Adrenal gland (tissue), 12 donors: Measurements from ENCODE around the gene ARAP1. TPM values are rescaled to one million over a fixed set of nuclear protein-coding genes. Genes with fewer than 3 reads are reported as not detected.

ENCODE experiments used
- DNase-seq, 7 donors: peaks; one replicate each; pipeline ENCODE4 v3.0.0-alpha.2; 2019 to 2020
- H3K27ac ChIP-seq, 5 donors: fragments of 200-600 bp; sonication (generic) in 4 of 5; 1 replicate in 3 of 5; 2 replicates in 2 of 5; pipeline versions ENCODE4 v1.5.1 to v1.8.0; 2016 to 2020; ENCODE audit warnings: mild to moderate bottlenecking in 1 of 5
- H3K27me3 ChIP-seq: fragments of 200-600 bp; 2 replicates; pipeline ENCODE4 v1.8.0; 2021
- H3K36me3 ChIP-seq, 2 donors: fragments of 200-600 bp; replicated peaks in 1 of 2; 1 replicate in 1 of 2; 2 replicates in 1 of 2; pipeline versions ENCODE4 v1.5.1 to v1.8.0; 2018 to 2022
- H3K4me1 ChIP-seq, 2 donors: fragments of 200-600 bp; replicated peaks in 1 of 2; 1 replicate in 1 of 2; 2 replicates in 1 of 2; pipeline versions ENCODE4 v1.5.1 to v1.8.0; 2018 to 2021
- H3K4me3 ChIP-seq, 4 donors: fragments of 200-600 bp; sonication (generic) in 3 of 4; one replicate each; pipeline ENCODE4 v1.5.1; 2016 to 2018
- H3K9me3 ChIP-seq, 3 donors: fragments of 200-600 bp; sonication (generic) in 1 of 3; replicated peaks in 1 of 3; 1 replicate in 2 of 3; 2 replicates in 1 of 3; pipeline versions ENCODE4 v1.5.1 to v1.8.0; 2016 to 2021
- POLR2A ChIP-seq, 2 donors: fragments of 450-650 bp; IDR thresholded peaks; one replicate each; pipeline ENCODE4 v1.6.1; 2017; ENCODE audit warnings: antibody characterized with exemption in 2 of 2, mild to moderate bottlenecking in 2 of 2, moderate library complexity in 1 of 2
- WGBS, 4 donors: extraction: QIAGEN DNeasy Blood & Tissue Kit in 2 of 4; methylation state at CpG; one replicate each; pipeline versions ENCODE4 v1.1.5 to v1.1.7; 2013 to 2017; 5-methylcytosine and 5-hydroxymethylcytosine counted together
- intact Hi-C, 2 donors: fragments of 100-400 bp; cut with DNase I; formaldehyde crosslinking; loops; one replicate each; pipeline versions ENCODE4 v1.14.1 to v1.15.0; 2022 to 2023
- polyA plus RNA-seq, 3 donors: library from polyadenylated mRNA; stranded (reverse); fragments of 200-250 nt in 2 of 3; fragments of 350-450 nt in 1 of 3; fragmentation: Illumina TruSeq in 1 of 3; extraction: RNeasy Lipid Tissue Mini Kit (QIAGEN cat#74804) in 1 of 3; gene quantifications; one replicate each; pipeline ENCODE4 v1.2.3, GENCODE V29; 2013 to 2014
- total RNA-seq, 9 donors: library from RNA; depleted of rRNA in 4 of 9; stranded (reverse); fragments of >200 nt in 4 of 9; fragments of 120-200 nt in 1 of 9; fragmentation: NEBNext Ultra II Directional in 1 of 9; extraction: Animal tissue kit (Norgen Biotek cat#: 25700) in 1 of 9; gene quantifications; one replicate each; pipeline versions ENCODE4 v1.1.0 to v1.2.4, GENCODE V29; 2013 to 2023
- TF ChIP-seq, protein P1 (sequence below), 6 experiments: fragments of 450-650 bp in 4 of 6; fragments of 200-600 bp in 2 of 6; sonication (generic) in 1 of 6; IDR thresholded peaks; 1 replicate in 5 of 6; 2 replicates in 1 of 6; pipeline versions ENCODE4 v1.5.1 to v1.8.0; 2016 to 2021; ENCODE audit warnings: antibody characterized with exemption in 6 of 6, mild to moderate bottlenecking in 2 of 6, moderate library complexity in 1 of 6
- donor health status: healthy with polysubstance abuse.
- donor health status: Bipolar disorder and iron deficiency.
- donor health status: DM: yes; HTN: yes; CAD: no.
- donor health status: DM: no; HTN: no; CAD: no.
- donor health status: DM: no; HTN: no; CAD: no.
- donor health status: DM: yes; HTN: yes; CAD: no.

The ARAP1 gene
- total and polyA plus RNA-seq, 12 donors: 30.0 to 217 (median 149) TPM

DNA sequence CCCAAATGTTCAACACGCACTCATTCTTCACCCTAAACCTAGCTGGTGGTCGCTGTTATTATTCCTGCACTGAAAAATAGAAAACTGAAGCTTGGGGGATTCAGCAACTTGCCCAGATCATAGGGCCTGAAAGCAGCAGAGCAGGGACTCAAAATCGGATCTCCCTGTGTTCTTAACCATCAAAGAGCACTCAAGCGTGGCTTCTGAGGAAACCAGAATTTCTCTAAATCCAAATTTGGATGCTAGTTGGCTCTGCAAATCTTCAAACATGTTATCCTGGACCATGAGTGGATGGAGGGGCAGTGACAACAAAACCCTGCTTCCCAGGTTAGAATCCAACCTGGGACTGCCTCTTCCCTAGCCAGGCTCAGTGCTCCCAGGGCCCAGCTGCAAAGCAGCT, 11.6 kb upstream of the ARAP1 start:
- DNase-seq: no peak
- intact Hi-C loops: no loop called here
- Histone ChIP-seq H3K36me3 (peaks cover 0 to 2% of the 10 kb centered on the region in 2 donors), H3K4me3 (no peak overlapping the region), H3K27me3 (no peaks in the 10 kb centered on the region), H3K27ac (no peak overlapping the region), H3K9me3 (no peaks in the 10 kb centered on the region), H3K4me1 (peaks cover 19 to 41% of the 10 kb centered on the region in 2 donors)
- TF ChIP-seq POLR2A (IDR thresholded peaks at IDR 0.05): no peak
- TF ChIP-seq, protein P1, sequence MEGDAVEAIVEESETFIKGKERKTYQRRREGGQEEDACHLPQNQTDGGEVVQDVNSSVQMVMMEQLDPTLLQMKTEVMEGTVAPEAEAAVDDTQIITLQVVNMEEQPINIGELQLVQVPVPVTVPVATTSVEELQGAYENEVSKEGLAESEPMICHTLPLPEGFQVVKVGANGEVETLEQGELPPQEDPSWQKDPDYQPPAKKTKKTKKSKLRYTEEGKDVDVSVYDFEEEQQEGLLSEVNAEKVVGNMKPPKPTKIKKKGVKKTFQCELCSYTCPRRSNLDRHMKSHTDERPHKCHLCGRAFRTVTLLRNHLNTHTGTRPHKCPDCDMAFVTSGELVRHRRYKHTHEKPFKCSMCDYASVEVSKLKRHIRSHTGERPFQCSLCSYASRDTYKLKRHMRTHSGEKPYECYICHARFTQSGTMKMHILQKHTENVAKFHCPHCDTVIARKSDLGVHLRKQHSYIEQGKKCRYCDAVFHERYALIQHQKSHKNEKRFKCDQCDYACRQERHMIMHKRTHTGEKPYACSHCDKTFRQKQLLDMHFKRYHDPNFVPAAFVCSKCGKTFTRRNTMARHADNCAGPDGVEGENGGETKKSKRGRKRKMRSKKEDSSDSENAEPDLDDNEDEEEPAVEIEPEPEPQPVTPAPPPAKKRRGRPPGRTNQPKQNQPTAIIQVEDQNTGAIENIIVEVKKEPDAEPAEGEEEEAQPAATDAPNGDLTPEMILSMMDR (IDR thresholded peaks at IDR 0.05): no peak
- WGBS, 4 donors: 87 to 96% (median 95%) methylated on average over 4 of the region's 4 CpGs

- Histone ChIP-seq H3K27ac (peak overlapping the region in 3 of 5 donors; percentile 8 to 32 (median 20)), H3K36me3 (peaks cover 0 to 12% of the 10 kb centered on the region in 2 donors), H3K27me3 (no peaks in the 10 kb centered on the region), H3K4me3 (no peak overlapping the region), H3K4me1 (peaks cover 15 to 38% of the 10 kb centered on the region in 2 donors), H3K9me3 (no peaks in the 10 kb centered on the region)
- intact Hi-C loops: no loop called here
- TF ChIP-seq POLR2A (IDR thresholded peaks at IDR 0.05): no peak
- TF ChIP-seq, protein P1 (IDR thresholded peaks at IDR 0.05): no peak
- DNase-seq: no peak
- 64 to 70% (median 67%) methylated on average over 5 of the region's 5 CpGs for WGBS, 4 donors
Observed at GRCh38 chr11:72762641-72763304, 10.6 kb upstream of the ARAP1 start.

DNA sequence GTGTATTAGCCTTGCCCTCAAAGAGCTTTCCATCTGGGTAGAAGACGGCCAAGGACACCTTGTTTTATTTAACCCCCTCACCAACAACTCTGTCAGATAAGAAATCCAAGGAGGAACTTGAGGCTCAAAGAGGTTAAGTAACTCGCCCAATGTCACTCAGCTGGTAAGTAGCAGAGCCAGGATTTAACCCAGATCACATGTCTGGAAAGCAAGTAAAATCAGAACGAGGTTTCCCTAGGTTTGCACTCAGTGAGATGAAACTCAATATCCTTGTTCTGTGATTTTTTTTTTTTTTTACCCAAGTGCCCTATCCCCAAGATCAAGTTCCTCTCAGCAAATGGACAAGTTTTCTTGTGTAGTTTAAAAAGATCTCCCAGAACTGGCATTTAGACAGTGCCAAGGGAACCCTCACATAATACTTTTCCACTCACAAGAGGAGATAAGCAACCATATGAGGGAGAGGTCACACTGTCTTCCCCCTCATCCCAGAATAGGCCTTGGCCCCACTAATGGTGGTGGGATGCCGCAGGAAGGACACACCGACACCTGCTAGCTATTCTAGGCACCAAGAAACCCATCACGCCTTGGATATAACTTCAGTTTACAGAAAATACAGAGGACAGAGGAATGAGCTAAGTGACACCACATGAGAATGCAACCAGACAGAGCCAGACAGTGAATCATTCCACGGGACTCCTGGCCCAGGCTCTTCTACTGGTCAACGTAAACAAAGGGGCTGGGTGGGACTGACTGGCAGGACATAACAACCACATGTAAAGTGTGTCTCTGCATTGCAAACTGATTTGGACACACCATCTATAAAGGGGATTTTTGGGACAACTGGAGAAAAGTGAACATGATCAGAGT, 8.6 kb upstream of the ARAP1 start:
- peaks cover 0 to 26% of the 10 kb centered on the region in 2 donors for H3K36me3 ChIP-seq
- intact Hi-C loops: no loop called here
- 68 to 71% (median 70%) methylated on average over 8 of the region's 8 CpGs for WGBS, 4 donors
- H3K27ac ChIP-seq: peak overlapping the region in 3 of 5 donors; percentile 47 to 66 (median 65)
- H3K27me3 ChIP-seq: no peaks in the 10 kb centered on the region
- TF ChIP-seq, protein P1 (IDR thresholded peaks at IDR 0.05): no peak
- no peak for TF ChIP-seq POLR2A (IDR thresholded peaks at IDR 0.05)
- no peak for DNase-seq
- peaks cover 13 to 33% of the 10 kb centered on the region in 2 donors for H3K4me1 ChIP-seq
- H3K4me3 ChIP-seq: no peak overlapping the region
- H3K9me3 ChIP-seq: no peaks in the 10 kb centered on the region

DNA sequence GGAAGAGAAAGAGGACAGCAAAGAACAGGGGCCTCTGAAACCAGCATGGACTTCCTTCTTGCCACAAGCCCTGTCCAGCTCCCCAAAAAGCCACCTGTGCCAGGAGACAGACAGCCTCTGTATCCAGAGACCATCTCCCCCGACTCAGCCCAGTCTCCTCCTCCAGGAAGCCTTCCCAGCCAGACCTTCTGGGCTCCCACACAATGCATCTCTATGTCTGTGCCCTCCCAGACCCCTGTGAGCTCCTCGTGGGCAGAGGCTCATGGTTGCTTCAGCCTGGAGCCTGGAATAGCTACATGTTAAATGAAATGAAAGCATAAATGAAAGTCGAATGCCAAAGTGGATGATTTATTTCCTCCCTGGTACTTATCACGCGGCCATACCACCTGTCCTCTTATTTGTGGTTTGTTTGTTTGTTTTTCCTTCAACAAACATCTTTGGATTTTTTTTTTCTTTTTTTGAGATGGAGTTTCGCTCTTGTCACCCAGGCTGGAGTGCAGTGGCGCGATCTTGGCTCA, 7.3 kb upstream of the ARAP1 start:
- Histone ChIP-seq H3K9me3 (no peaks in the 10 kb centered on the region), H3K4me3 (no peak overlapping the region), H3K27me3 (no peaks in the 10 kb centered on the region), H3K4me1 (peaks cover 13 to 33% of the 10 kb centered on the region in 2 donors), H3K27ac (peak overlapping the region in 4 of 5 donors; percentile 33 to 66 (median 52)), H3K36me3 (peaks cover 0 to 26% of the 10 kb centered on the region in 2 donors)
- intact Hi-C loops: no loop called here
- 73 to 82% (median 76%) methylated on average over 8 of the region's 8 CpGs for WGBS, 4 donors
- no peak for DNase-seq
- TF ChIP-seq POLR2A (IDR thresholded peaks at IDR 0.05): no peak
- TF ChIP-seq, protein P1 (IDR thresholded peaks at IDR 0.05): no peak
